H1 (cell line): Measurements from ENCODE around the gene APEH. TPM values are rescaled to one million over a fixed set of nuclear protein-coding genes. Genes with fewer than 3 reads are reported as not detected.

Experiments
- CTCF ChIA-PET: fragments of 300-600 bp; sonication (Branson Sonifier 250); formaldehyde crosslinking; loops from one replicate; lab custom pipeline; 2021; ENCODE audit not compliant: partially characterized antibody; lab: Charles Lee
- POLR2A ChIA-PET: fragments of 300-600 bp; sonication (Branson Sonifier 250); formaldehyde crosslinking; loops from one replicate; lab custom pipeline; 2021; ENCODE audit warnings: inconsistent platforms; ENCODE audit not compliant: partially characterized antibody; lab: Charles Lee
- DNase-seq, 2 experiments: peaks; one replicate each; pipeline versions ENCODE4 v3.0.0 to v3.0.0-alpha.2; 2010 to 2022; ENCODE audit warnings: low spot score in 2 of 2, low read depth in 1 of 2, mixed read lengths in 1 of 2
- FAIRE-seq: peaks from 2 replicates; lab custom pipeline; 2011; peaks lifted over from hg19 to GRCh38; lab: Jason Lieb, UNC
- H2AFZ ChIP-seq: 2 replicates; pipeline ENCODE4 v1.8.1; 2012; ENCODE audit warnings: low read length, inconsistent platforms
- H2AK5ac ChIP-seq: 2 replicates; pipeline ENCODE4 v1.6.1; 2013; ENCODE audit warnings: low read depth, low read length
- H2BK120ac ChIP-seq: replicated peaks from 2 replicates; pipeline ENCODE3; 2013; ENCODE audit warnings: low read depth, low read length, inconsistent platforms
- H2BK12ac ChIP-seq: 2 replicates; pipeline ENCODE4 v1.6.1; 2013; ENCODE audit warnings: low read depth, low read length
- H2BK15ac ChIP-seq: 2 replicates; pipeline ENCODE4 v1.6.1; 2013; ENCODE audit warnings: low read length
- H2BK20ac ChIP-seq: 2 replicates; pipeline ENCODE4 v1.6.1; 2013; ENCODE audit warnings: low read length
- H2BK5ac ChIP-seq: 2 replicates; pipeline ENCODE4 v1.6.1; 2013; ENCODE audit warnings: low read depth, low read length
- H3K14ac ChIP-seq: 2 replicates; pipeline ENCODE4 v1.6.1; 2013; ENCODE audit warnings: inconsistent platforms; ENCODE audit not compliant: insufficient read length
- H3K18ac ChIP-seq: 2 replicates; pipeline ENCODE4 v1.6.1; 2013; ENCODE audit warnings: low read length; ENCODE audit errors: extremely low read depth
- H3K23ac ChIP-seq: 2 replicates; pipeline ENCODE4 v1.6.1; 2013; ENCODE audit warnings: inconsistent platforms; ENCODE audit not compliant: insufficient read length
- H3K23me2 ChIP-seq: 2 replicates; pipeline ENCODE4 v1.6.1; 2013; ENCODE audit warnings: low read depth, low read length
- H3K27ac ChIP-seq: 2 replicates; pipeline ENCODE4 v1.6.1; 2011; ENCODE audit warnings: low read depth, low read length, inconsistent platforms
- H3K27me3 ChIP-seq, 4 experiments: replicated peaks in 1 of 4; 1 replicate in 1 of 4; 2 replicates in 3 of 4; pipeline versions ENCODE4 v1.6.1 to v1.8.1; 2011 to 2013; ENCODE audit warnings: low read length in 3 of 4, mild to moderate bottlenecking in 3 of 4, inconsistent platforms in 2 of 4, mixed read lengths in 2 of 4, moderate library complexity in 1 of 4; ENCODE audit not compliant: control insufficient read depth in 3 of 4, insufficient read depth in 3 of 4; ENCODE audit errors: extremely low read depth in 1 of 4
- H3K36me3 ChIP-seq, 4 experiments: 2 replicates each; pipeline versions ENCODE4 v1.6.1 to v1.8.1; 2011 to 2013; ENCODE audit warnings: mild to moderate bottlenecking in 4 of 4, low read length in 3 of 4, moderate library complexity in 2 of 4, control low read depth in 1 of 4, inconsistent platforms in 1 of 4; ENCODE audit not compliant: insufficient read depth in 4 of 4, control insufficient read depth in 2 of 4
- H3K4ac ChIP-seq: replicated peaks from 2 replicates; pipeline ENCODE3; 2013; ENCODE audit warnings: low read length, low read depth, mixed read lengths, inconsistent platforms; ENCODE audit not compliant: insufficient read length
- H3K4me1 ChIP-seq, 4 experiments: replicated peaks in 1 of 4; 1 replicate in 1 of 4; 2 replicates in 3 of 4; pipeline versions ENCODE4 v1.6.1 to v1.8.1; 2011 to 2013; ENCODE audit warnings: low read length in 3 of 4, inconsistent platforms in 2 of 4, mixed read lengths in 1 of 4; ENCODE audit not compliant: insufficient read depth in 4 of 4, control insufficient read depth in 3 of 4
- H3K4me2 ChIP-seq, 2 experiments: 2 replicates each; pipeline versions ENCODE4 v1.6.1 to v1.8.1; 2011 to 2013; ENCODE audit warnings: low read depth in 2 of 2, low read length in 2 of 2, control low read depth in 1 of 2, inconsistent platforms in 1 of 2, mild to moderate bottlenecking in 1 of 2; ENCODE audit not compliant: insufficient read depth in 1 of 2
- H3K4me3 ChIP-seq, 4 experiments: fragments of 200-600, 300-600 bp in 1 of 4; sonication (generic), shearing (Covaris generic), sonication (Bioruptor Twin) in 1 of 4; 2 replicates each; pipeline versions ENCODE4 v1.5.1 to v1.8.1; 2011 to 2016; ENCODE audit warnings: low read length in 4 of 4, low read depth in 3 of 4, control low read depth in 2 of 4, inconsistent platforms in 2 of 4, mild to moderate bottlenecking in 2 of 4, mixed read lengths in 1 of 4, moderate library complexity in 1 of 4; ENCODE audit not compliant: insufficient read depth in 2 of 4; ENCODE audit errors: extremely low read depth in 1 of 4
- H3K56ac ChIP-seq: replicated peaks from 2 replicates; pipeline ENCODE3; 2013; ENCODE audit warnings: low read depth, mild to moderate bottlenecking, mixed read lengths, low read length, inconsistent platforms; ENCODE audit not compliant: insufficient read length
- H3K79me1 ChIP-seq: 2 replicates; pipeline ENCODE4 v1.6.1; 2013; ENCODE audit warnings: low read depth, low read length, control low read depth
- H3K79me2 ChIP-seq, 2 experiments: 2 replicates each; pipeline versions ENCODE4 v1.6.1 to v1.8.1; 2012 to 2013; ENCODE audit warnings: low read length in 2 of 2, mild to moderate bottlenecking in 2 of 2, inconsistent platforms in 1 of 2; ENCODE audit not compliant: insufficient read depth in 2 of 2, control insufficient read depth in 1 of 2
- H3K9ac ChIP-seq, 4 experiments: replicated peaks in 1 of 4; 1 replicate in 1 of 4; 2 replicates in 3 of 4; pipeline versions ENCODE4 v1.6.1 to v1.8.1; 2011 to 2013; ENCODE audit warnings: low read depth in 3 of 4, low read length in 3 of 4, control low read depth in 2 of 4, mild to moderate bottlenecking in 2 of 4, moderate library complexity in 2 of 4, inconsistent platforms in 1 of 4; ENCODE audit errors: extremely low read depth in 1 of 4
- H3K9me3 ChIP-seq, 2 experiments: 2 replicates each; pipeline versions ENCODE4 v1.6.1 to v1.8.1; 2012 to 2013; ENCODE audit warnings: mild to moderate bottlenecking in 2 of 2, moderate library complexity in 2 of 2, control low read depth in 1 of 2, inconsistent platforms in 1 of 2, low read depth in 1 of 2, low read length in 1 of 2, mixed read lengths in 1 of 2; ENCODE audit not compliant: insufficient read depth in 2 of 2
- H4K20me1 ChIP-seq, 2 experiments: replicated peaks in 1 of 2; 2 replicates each; pipeline versions ENCODE3 to v1.8.1; 2011 to 2013; ENCODE audit warnings: inconsistent platforms in 2 of 2, low read length in 2 of 2, mild to moderate bottlenecking in 1 of 2; ENCODE audit not compliant: insufficient read depth in 2 of 2, control insufficient read depth in 1 of 2
- H4K5ac ChIP-seq: 2 replicates; pipeline ENCODE4 v1.6.1; 2013; ENCODE audit warnings: low read length, low read depth, mixed read lengths, inconsistent platforms; ENCODE audit not compliant: insufficient read length
- H4K8ac ChIP-seq: 2 replicates; pipeline ENCODE4 v1.8.0; 2013; ENCODE audit warnings: mild to moderate bottlenecking, moderate library complexity, low read length, inconsistent platforms; ENCODE audit not compliant: insufficient read depth; ENCODE audit errors: extremely low read depth
- H4K91ac ChIP-seq: replicated peaks from 2 replicates; pipeline ENCODE3; 2013; ENCODE audit warnings: low read length, mixed read lengths, inconsistent platforms; ENCODE audit not compliant: insufficient read length
- ASH2L ChIP-seq: fragments of 200-600, 300-600 bp; sonication (generic); IDR thresholded peaks from one replicate; pipeline ENCODE4 v1.7.1; 2017; ENCODE audit warnings: low read length
- EP300 ChIP-seq, 2 experiments: IDR thresholded peaks; 1 replicate in 1 of 2; 2 replicates in 1 of 2; pipeline ENCODE4 v1.6.1; 2011 to 2012; ENCODE audit warnings: low read depth in 2 of 2, low read length in 2 of 2, mild to moderate bottlenecking in 2 of 2, borderline replicate concordance in 1 of 2, inconsistent platforms in 1 of 2, moderate library complexity in 1 of 2
- GABPA ChIP-seq: IDR thresholded peaks from 2 replicates; pipeline ENCODE4 v1.6.1; 2011; ENCODE audit warnings: mild to moderate bottlenecking, low read length, moderate library complexity, borderline replicate concordance; ENCODE audit not compliant: insufficient read depth
- KDM1A ChIP-seq: fragments of 200-600, 300-600 bp; sonication (generic); IDR thresholded peaks from 2 replicates; pipeline ENCODE4 v1.7.1; 2016; ENCODE audit warnings: mild to moderate bottlenecking, low read length, borderline replicate concordance
- NANOG ChIP-seq: IDR thresholded peaks from 2 replicates; pipeline ENCODE4 v1.6.1; 2011; ENCODE audit warnings: low read length, low read depth, mild to moderate bottlenecking, inconsistent platforms; ENCODE audit not compliant: insufficient read depth, poor library complexity, severe bottlenecking
- PHF8 ChIP-seq: fragments of 200-600 bp; sonication (generic); conservative IDR thresholded peaks from 2 replicates; pipeline ENCODE4 v1.7.1; 2012; ENCODE audit warnings: low read depth, mild to moderate bottlenecking, inconsistent platforms, low read length, moderate library complexity
- POLR2AphosphoS5 ChIP-seq: IDR thresholded peaks from 2 replicates; pipeline ENCODE4 v1.6.1; 2011; ENCODE audit warnings: low read depth, low read length
- SAP30 ChIP-seq: fragments of 300-600 bp; sonication (generic); IDR thresholded peaks from 2 replicates; pipeline ENCODE4 v1.7.1; 2012; ENCODE audit warnings: low read length, moderate library complexity, mild to moderate bottlenecking, inconsistent platforms; ENCODE audit not compliant: insufficient read depth, insufficient replicate concordance
- SIN3A ChIP-seq, 2 experiments: IDR thresholded peaks in 1 of 2; conservative IDR thresholded peaks in 1 of 2; 2 replicates each; pipeline ENCODE4 v1.6.1; 2011 to 2012; ENCODE audit warnings: low read length in 2 of 2, improper control_type of control experiment in 1 of 2, low read depth in 1 of 2, mild to moderate bottlenecking in 1 of 2
- TAF1 ChIP-seq: IDR thresholded peaks from 2 replicates; pipeline ENCODE4 v1.6.1; 2011; ENCODE audit warnings: mild to moderate bottlenecking, low read depth, low read length
- ZNF274 ChIP-seq: IDR thresholded peaks from 2 replicates; pipeline ENCODE4 v1.7.0; 2012; ENCODE audit warnings: low read length, borderline replicate concordance; ENCODE audit errors: extremely low read depth
- WGBS, 2 experiments: shearing (Covaris generic) in 1 of 2; methylation state at CpG; one replicate each; pipeline versions ENCODE4 v1.1.6 to v1.1.7; 2013 to 2015; ENCODE audit warnings: low lambda C conversion rate in 2 of 2, mixed read lengths in 2 of 2, inconsistent platforms in 1 of 2, low coverage in 1 of 2, missing lambda C conversion rate in 1 of 2; ENCODE audit not compliant: insufficient replicate concordance in 2 of 2, insufficient coverage in 1 of 2, insufficient read length in 1 of 2; ENCODE audit errors: extremely low coverage in 1 of 2, missing lambda C conversion rate in 1 of 2; 5-methylcytosine and 5-hydroxymethylcytosine counted together
- polyA plus RNA-seq, 7 experiments: library from polyadenylated mRNA; depleted of rRNA in 3 of 7; stranded (reverse) in 5 of 7; unstranded in 2 of 7; fragments of >200 nt in 5 of 7; fragments of 200-250 nt in 2 of 7; gene quantifications; 1 replicate in 5 of 7; 2 replicates in 1 of 7; 4 replicates in 1 of 7; pipeline versions ENCODE4 v1.2.1 to v1.2.3, GENCODE V29; 2011 to 2013; ENCODE audit warnings: missing spikeins in 2 of 7, mixed read lengths in 2 of 7
- total RNA-seq: library from RNA; stranded (reverse); fragmentation: NEBNext Ultra II Directional; extraction: Animal tissue kit (Norgen Biotek cat#: 25700); gene quantifications from 2 replicates; pipeline ENCODE4 v1.2.1, GENCODE V29; 2021

The APEH gene
- total and polyA plus RNA-seq, 2 of the 8 experiments (the other 6 are each of a cell fraction or from before 2014, with no cell fraction given): 222 to 260 TPM

DNA sequence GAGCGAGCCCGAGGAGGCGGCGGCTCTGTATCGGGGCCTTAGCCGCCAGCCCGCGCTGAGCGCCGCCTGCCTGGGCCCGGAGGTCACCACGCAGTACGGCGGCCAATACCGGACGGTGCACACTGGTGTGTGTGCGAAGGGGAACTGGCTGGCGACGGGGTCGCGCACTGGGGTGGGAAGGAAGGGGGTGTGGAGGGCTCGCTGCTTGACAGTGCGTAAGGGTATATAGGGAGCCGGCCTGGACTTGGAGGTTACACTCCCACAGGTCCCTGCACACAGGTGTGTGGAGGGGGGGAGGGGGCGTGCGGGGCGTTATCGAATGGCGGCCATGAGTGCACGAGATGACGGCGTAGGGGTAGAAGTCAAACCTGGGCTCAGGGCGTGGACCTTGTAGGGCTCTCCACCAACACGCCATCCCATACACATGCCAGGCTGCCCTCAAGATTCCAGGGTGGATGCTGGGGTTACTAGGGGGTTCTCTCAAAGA is 389 bp downstream of the APEH start:
- peak overlapping the region; percentile 68; the same call in 1 of the 2 replicates for H3K27ac ChIP-seq
- TF ChIP-seq SIN3A (conservative IDR thresholded peaks at IDR 0.05 in 1 of 2, IDR thresholded peaks at IDR 0.05 in 1 of 2; ENCODE audit: low read depth in 1 of 2, low read length in 2 of 2) (0 out of 4 replicates have a peak, but pooled peaks of 1 of the 2 experiments have one; percentile 43), PHF8 (no peak; the same call in 1 of the 2 replicates), POLR2AphosphoS5 (no peak), GABPA (no peak), KDM1A (no peak), SAP30 (peak; percentile 34), NANOG (no peak), EP300 (IDR thresholded peaks at IDR 0.05; ENCODE audit: borderline replicate concordance in 1 of 2, low read depth in 2 of 2, low read length in 2 of 2) (no peak), ZNF274 (no peak), ASH2L (no peak), TAF1 (no peak)

More for the DNA sequence above, 389 bp downstream of the APEH start:
- FAIRE-seq (no peak), DNase-seq (no peak)
- Histone ChIP-seq H3K14ac (no peak overlapping the region), H4K91ac (peak overlapping the region; percentile 67), H3K36me3 (peaks cover 23 to 38% (median 32%) of the 10 kb centered on the region in 4 experiments; a peak in 7 of 8 replicates), H2BK5ac (peak overlapping the region; percentile 32; the same call in 1 of the 2 replicates), H3K18ac (peak overlapping the region; percentile 42), H2AK5ac (no peak overlapping the region), H3K79me2 (peaks cover 0 to 17% of the 10 kb centered on the region in 2 experiments; a peak in 1 of 4 replicates), H3K9me3 (no peaks in the 10 kb centered on the region), H3K56ac (peak overlapping the region; percentile 48), H3K23me2 (peaks cover 13% of the 10 kb centered on the region; the same call in 1 of the 2 replicates), H2BK120ac (no peak overlapping the region), H3K23ac (no peak overlapping the region), H2BK15ac (no peak overlapping the region; the same call in 1 of the 2 replicates), H3K4me1 (peaks cover 0 to 8% (median 5%) of the 10 kb centered on the region in 4 experiments; a peak in 4 of 7 replicates), H4K20me1 (peaks cover 0 to 15% of the 10 kb centered on the region in 2 experiments), H3K4me3 (peak overlapping the region; percentile 84 to 91 (median 86)), H2BK12ac (no peak overlapping the region; the same call in 1 of the 2 replicates), H2AFZ (no peak overlapping the region), H3K4ac (peak overlapping the region; percentile 58), H4K8ac (peak overlapping the region; percentile 84), H4K5ac (peak overlapping the region; percentile 22), H3K27me3 (no peaks in the 10 kb centered on the region; a peak in 1 of 7 replicates), H3K4me2 (peak overlapping the region; percentile 78 to 98), H2BK20ac (no peak overlapping the region), H3K9ac (peak overlapping the region; percentile 45 to 86 (median 70); a peak in 6 of 7 replicates), H3K79me1 (peaks cover 8% of the 10 kb centered on the region; the same call in 1 of the 2 replicates)
- WGBS, 2 experiments: 3% methylated on average over 20 of the region's 34 CpGs; no CpG with 5 or more reads in 1 of the 2 experiments
- ChIA-PET CTCF (interaction anchor here (1.5 to 3.2 kb wide), 2 partner anchors 110 to 135 kb away, joined by 4 to 17 read pairs; no protein-coding TSS in a partner anchor), POLR2A (interaction anchor here (0.6 to 1.5 kb wide), 5 partner anchors 27 to 665 kb away, joined by 3 to 4 read pairs (median 3); partner anchors contain the start of gene RHOA)
